Uterus (tissue), 4 donors: ENCODE data around the gene GPR37L1. TPM values are rescaled to one million over a fixed set of nuclear protein-coding genes. Genes with fewer than 3 reads are reported as not detected.

ENCODE experiments used
- DNase-seq, 2 donors: peaks; one replicate each; pipeline ENCODE4 v3.0.0-alpha.2; 2019 to 2020
- H3K27ac ChIP-seq, 2 donors: fragments of 200-600 bp; sonication (generic); 1 replicate in 1 of 2; 2 replicates in 1 of 2; pipeline ENCODE4 v1.5.1; 2016 to 2018
- H3K27me3 ChIP-seq, 2 donors: fragments of 200-600 bp; sonication (generic); one replicate each; pipeline ENCODE4 v1.5.1; 2018 to 2019; ENCODE audit warnings: control low read depth in 1 of 2
- H3K36me3 ChIP-seq, 2 donors: fragments of 200-600 bp; sonication (generic); one replicate each; pipeline ENCODE4 v1.5.1; 2019; ENCODE audit warnings: control low read depth in 1 of 2
- H3K4me1 ChIP-seq, 2 donors: fragments of 200-600 bp; sonication (generic); one replicate each; pipeline ENCODE4 v1.5.1; 2018 to 2019; ENCODE audit warnings: control low read depth in 1 of 2
- H3K4me3 ChIP-seq, 2 donors: fragments of 200-600 bp; sonication (generic); 1 replicate in 1 of 2; 2 replicates in 1 of 2; pipeline ENCODE4 v1.5.1; 2018 to 2019; ENCODE audit warnings: mild to moderate bottlenecking in 1 of 2
- H3K9me3 ChIP-seq, 2 donors: fragments of 200-600 bp; sonication (generic); one replicate each; pipeline ENCODE4 v1.5.1; 2019; ENCODE audit warnings: control low read depth in 1 of 2
- POLR2A ChIP-seq, 2 donors: fragments of 450-650 bp; IDR thresholded peaks; one replicate each; pipeline ENCODE4 v1.6.1; 2016; ENCODE audit warnings: antibody characterized with exemption in 2 of 2, mild to moderate bottlenecking in 1 of 2, moderate library complexity in 1 of 2
- intact Hi-C: fragments of 100-400 bp; cut with DNase I; formaldehyde crosslinking; loops from one replicate; pipeline ENCODE4 v1.15.1; 2023; ENCODE audit warnings: low total_unique reads
- total RNA-seq, 4 donors: library from RNA; depleted of rRNA in 3 of 4; stranded (reverse); fragments of >200 nt in 3 of 4; gene quantifications; one replicate each; pipeline versions ENCODE4 v1.1.0 to v1.2.4, GENCODE V29; 2014 to 2023
- TF ChIP-seq, protein P1 (sequence below), 4 experiments: fragments of 200-600 bp in 2 of 4; fragments of 450-650 bp in 2 of 4; sonication (generic) in 2 of 4; IDR thresholded peaks; one replicate each; pipeline ENCODE4 v1.5.1; 2016 to 2019; ENCODE audit warnings: antibody characterized with exemption in 4 of 4, mild to moderate bottlenecking in 2 of 4, moderate library complexity in 1 of 4
- donor health status: DM: yes; HTN: yes; CAD: no.

GPR37L1 gene
- total RNA-seq, 4 donors from 2014 or later = 0.09 to 0.21 TPM; not detected in 2

DNA sequence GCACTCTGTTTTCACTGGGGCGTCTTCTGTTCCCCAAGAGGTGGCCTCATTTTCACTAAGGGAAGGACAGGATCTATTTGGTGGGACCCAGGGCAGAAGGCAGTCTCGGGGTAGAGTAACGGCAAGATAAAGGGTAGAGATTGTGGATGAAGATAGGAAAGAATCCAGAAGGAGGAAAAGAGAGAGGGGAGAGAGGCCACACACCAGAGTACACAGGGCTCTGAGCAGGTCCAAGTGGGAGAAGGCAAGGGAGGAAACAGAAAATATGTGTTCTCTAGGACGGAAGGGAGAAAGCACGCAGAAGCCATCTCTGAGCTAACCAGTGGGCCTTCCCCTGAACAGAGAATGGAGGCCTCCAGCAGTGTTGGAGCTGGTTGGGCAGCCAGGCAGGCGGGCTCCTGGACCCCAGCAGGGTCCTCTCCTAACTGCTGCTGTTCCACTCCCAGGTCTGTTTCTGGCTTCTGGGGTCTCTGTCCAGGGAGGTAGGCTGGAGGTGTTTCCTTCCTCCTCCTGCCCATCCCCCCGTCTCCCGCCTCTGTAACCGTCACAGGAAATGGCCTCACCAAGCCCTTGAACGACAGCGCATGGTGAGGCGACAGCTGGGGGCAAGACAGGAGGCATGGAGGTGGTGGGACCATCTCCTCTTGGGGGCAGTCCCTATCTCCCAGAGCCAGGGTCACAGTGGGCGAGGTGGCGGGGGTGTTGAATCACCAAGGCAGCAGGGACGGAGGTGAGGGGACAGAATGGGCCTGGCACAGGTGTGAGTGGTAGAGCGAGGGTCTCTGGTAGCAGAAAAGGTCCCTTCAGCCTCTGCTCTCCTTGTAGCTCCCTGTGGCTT, 37.0 kb downstream of the GPR37L1 start:
- Histone ChIP-seq H3K4me3 (no peak overlapping the region), H3K9me3 (no peaks in the 10 kb centered on the region), H3K27me3 (no peaks in the 10 kb centered on the region), H3K4me1 (no peaks in the 10 kb centered on the region), H3K27ac (no peak overlapping the region), H3K36me3 (no peaks in the 10 kb centered on the region)
- TF ChIP-seq POLR2A (IDR thresholded peaks at IDR 0.05) = no peak
- TF ChIP-seq, protein P1, sequence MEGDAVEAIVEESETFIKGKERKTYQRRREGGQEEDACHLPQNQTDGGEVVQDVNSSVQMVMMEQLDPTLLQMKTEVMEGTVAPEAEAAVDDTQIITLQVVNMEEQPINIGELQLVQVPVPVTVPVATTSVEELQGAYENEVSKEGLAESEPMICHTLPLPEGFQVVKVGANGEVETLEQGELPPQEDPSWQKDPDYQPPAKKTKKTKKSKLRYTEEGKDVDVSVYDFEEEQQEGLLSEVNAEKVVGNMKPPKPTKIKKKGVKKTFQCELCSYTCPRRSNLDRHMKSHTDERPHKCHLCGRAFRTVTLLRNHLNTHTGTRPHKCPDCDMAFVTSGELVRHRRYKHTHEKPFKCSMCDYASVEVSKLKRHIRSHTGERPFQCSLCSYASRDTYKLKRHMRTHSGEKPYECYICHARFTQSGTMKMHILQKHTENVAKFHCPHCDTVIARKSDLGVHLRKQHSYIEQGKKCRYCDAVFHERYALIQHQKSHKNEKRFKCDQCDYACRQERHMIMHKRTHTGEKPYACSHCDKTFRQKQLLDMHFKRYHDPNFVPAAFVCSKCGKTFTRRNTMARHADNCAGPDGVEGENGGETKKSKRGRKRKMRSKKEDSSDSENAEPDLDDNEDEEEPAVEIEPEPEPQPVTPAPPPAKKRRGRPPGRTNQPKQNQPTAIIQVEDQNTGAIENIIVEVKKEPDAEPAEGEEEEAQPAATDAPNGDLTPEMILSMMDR (IDR thresholded peaks at IDR 0.05) = no peak
- no peak for DNase-seq
- intact Hi-C loops = no loop called here

DNA sequence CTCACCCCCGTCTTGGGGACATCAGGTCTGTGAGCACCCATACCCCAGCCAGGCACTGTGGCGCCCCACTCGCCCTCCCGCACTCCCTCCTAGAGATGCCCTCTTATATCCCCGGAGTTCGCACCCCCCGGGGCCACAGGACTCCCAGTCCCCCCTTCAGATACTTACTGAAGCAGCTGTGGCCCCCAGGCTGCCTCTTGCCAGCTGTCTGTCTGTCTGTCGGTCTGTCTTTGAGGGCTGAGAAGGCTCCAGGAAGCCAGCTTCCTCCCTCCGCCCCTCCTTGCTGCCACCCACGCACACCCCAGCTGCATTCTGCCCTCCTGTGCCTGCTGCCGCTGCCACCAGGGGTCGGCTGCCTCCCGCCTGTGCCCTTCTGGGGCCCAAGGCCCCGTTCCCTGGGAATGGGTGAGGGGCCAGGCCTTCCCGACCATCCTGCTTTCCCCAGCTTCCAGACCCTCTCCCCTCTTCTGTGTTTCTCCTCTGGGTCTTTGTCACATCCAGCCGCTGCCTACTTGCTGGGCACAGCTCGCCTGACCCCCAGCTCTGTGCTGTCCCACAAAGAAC, 37.7 kb downstream of the GPR37L1 start, which contains the start of gene PTPN7:
TSS of gene PTPN7 (minus strand) at position 226 of the 564 bp plus-strand sequence. CDS start 1,200 bp downstream, outside the sequence.
- Histone ChIP-seq H3K4me1 (no peaks in the 10 kb centered on the region), H3K4me3 (no peak within 1 kb of the TSS), H3K27ac (no peak within 1 kb of the TSS), H3K27me3 (no peaks in the 10 kb centered on the region), H3K9me3 (no peaks in the 10 kb centered on the region), H3K36me3 (no peaks in the 10 kb centered on the region)
- no peak for DNase-seq
- TF ChIP-seq POLR2A (IDR thresholded peaks at IDR 0.05) = no peak
- TF ChIP-seq, protein P1 (IDR thresholded peaks at IDR 0.05) = no peak
- intact Hi-C loops = no loop called here

DNA sequence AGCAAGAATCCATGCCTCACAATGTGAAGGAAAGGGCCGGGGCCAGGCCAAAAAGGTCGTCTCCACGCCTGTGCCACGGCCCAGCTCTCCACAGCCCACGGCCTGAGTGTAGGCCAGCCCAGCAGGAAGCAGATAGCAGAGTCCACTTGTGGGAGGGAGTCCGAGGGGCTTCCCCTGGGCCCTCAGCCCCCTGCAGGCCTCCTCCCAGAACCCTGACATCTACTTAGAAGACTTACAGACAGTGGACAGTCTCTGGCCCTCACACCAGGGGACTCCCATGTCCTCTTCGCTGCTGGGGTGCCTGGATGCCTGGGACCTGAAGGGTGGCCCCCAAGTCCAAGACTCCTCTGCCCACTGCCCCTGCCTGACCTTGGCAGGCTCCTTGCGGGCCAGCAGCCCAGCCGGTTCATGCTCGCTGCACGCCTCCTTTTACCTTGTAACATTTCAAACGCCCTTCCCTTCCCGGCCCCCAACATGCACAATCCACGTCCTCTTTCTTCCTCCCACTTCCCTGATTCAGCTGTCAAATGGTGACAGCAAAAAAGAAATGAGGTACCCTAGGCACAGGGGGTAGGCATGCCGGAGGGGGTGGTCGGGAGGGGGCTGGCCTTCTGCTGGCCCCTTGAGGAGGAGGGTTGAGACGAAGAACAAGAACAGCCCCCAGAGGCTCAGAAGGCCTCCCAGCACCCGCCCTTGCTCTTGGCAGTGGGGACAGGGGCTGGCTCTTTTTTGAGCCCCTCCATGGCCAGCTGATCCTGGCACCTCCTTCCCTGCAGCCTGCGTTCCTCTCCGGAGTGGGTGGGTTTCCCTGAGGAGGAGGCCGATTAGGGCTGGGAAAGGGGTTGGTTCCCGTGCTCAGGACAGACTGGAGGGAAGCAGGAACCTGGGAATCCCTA, 38.7 kb downstream of the GPR37L1 start:
- Histone ChIP-seq H3K27ac (no peak overlapping the region), H3K9me3 (no peaks in the 10 kb centered on the region), H3K4me3 (no peak overlapping the region), H3K27me3 (no peaks in the 10 kb centered on the region), H3K36me3 (no peaks in the 10 kb centered on the region), H3K4me1 (no peaks in the 10 kb centered on the region)
- TF ChIP-seq POLR2A (IDR thresholded peaks at IDR 0.05) = no peak
- TF ChIP-seq, protein P1 (IDR thresholded peaks at IDR 0.05) = no peak
- intact Hi-C loops = no loop called here
- DNase-seq = no peak

DNA sequence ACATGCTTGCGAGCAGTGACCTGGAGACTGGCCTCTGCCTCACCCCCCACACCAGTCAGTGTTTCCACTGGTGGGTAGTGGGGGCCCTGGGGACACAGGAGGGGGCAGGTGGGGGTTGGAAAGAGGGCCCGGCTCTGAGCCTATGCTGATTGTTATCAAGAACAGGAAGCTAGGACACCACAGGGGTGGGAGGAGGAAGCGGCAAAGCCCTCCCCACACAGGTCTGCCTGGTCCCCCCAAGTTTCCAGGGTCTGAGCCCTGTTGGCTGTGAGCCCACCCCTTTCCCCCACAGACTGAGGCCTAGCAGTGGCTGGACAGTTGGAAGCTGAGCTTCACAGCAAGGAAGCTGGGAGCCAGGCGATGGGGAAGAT, 39.3 kb downstream of the GPR37L1 start:
- no peak for DNase-seq
- intact Hi-C loops = no loop called here
- Histone ChIP-seq H3K4me1 (no peaks in the 10 kb centered on the region), H3K36me3 (no peaks in the 10 kb centered on the region), H3K27ac (no peak overlapping the region), H3K4me3 (no peak overlapping the region), H3K9me3 (no peaks in the 10 kb centered on the region), H3K27me3 (no peaks in the 10 kb centered on the region)
- TF ChIP-seq POLR2A (IDR thresholded peaks at IDR 0.05) = no peak
- TF ChIP-seq, protein P1 (IDR thresholded peaks at IDR 0.05) = no peak
